Activated effector memory CD4-positive, alpha-beta T cell treated with Interleukin-2 at 50 U/mL for 16 hours (primary cell): Measurements from ENCODE around the gene IQGAP3.

Experiments
- DNase-seq: peaks from one replicate; pipeline ENCODE4 v3.0.0-alpha.2; 2020

Gene IQGAP3

DNA sequence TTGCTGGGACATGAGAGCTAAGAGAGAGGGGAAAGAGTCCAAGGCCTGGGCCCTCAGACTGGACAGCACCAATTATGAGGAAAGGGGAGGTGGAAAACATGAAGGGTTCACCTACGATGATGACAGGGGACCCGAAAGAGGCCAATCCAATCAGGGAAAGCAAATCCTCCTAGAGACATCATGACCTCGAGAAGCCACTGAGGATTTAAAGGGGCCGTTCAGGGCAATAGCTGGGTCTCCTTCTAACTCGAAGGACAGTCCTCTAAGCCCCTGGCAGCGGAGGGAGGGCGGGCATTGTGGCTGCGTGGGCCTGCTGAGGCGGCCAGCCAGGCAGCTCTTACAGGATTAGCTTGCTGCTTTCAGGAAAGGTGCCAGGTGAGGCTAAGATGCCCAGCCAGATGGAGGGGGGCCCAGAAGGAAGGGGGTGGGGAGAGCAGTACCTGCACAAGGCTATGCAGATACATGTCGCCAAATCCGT is 79.2 kb downstream of the IQGAP3 start:
- DNase-seq, result no peak

DNA sequence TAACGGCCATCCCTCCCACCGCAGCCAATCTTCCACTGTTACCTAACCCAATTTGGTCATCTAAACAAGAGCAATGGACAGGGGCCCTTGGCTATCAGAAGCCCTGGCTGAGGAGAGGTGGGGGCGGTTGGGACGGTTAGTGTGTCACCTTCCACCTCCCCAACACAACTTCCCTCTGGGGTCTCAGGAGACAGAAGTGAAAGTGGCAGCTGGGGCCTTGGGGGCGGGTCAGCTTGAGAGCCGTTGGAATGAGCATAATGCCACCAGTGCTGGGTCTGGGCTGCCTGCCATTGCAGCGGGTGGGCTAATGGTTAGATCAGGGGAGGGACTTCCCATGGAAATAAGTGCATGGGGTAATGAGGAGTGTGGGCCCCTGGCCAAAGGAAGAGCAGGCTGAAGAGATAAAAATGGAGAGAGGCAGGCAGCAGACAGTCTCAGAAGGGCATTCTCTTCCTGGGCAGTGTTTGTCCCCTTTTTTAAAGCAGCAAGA is 79.7 kb downstream of the IQGAP3 start:
- DNase-seq, result no peak

- no peak for DNase-seq
Measured at GRCh38 chr1:156492013-156492590, 80.3 kb downstream of the IQGAP3 start.

DNA sequence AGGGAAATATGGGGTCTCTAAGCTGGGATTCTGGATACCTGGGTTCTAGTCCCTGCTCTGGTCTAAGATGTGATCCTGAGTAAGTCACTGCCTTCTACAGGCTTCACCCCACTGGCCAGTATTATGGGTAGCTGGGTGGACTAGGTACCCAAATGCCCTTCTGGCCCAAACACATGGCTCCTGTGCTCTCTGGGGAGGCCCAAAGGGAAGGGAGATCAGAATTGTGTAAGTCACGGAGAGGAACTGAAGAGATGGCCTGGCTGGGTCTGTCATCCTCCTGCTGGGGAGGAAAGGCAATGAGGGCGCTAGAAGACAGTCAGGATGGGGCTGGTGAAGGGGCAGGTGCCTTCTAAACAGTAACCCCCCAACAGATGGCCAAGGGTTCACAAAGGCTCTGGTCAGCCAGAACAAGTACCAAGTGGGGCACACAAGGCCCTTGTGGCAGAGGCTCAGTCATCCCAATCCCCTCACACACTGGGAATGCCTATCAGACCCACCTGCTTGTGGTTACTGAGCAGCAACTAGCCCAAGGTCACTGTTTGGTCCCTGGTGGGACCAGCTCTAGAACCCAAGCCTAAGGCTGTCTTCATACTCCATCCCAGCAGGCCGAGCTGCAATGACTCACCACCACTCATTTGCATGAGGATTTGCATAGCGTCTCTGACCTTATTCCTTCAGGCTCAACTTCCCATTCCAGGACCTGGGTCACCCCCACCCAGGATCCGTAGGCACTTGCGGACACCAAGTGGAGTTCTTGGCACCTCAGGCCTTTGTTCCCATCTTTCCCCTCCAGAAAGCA is 81.0 kb downstream of the IQGAP3 start:
- no peak for DNase-seq

DNA sequence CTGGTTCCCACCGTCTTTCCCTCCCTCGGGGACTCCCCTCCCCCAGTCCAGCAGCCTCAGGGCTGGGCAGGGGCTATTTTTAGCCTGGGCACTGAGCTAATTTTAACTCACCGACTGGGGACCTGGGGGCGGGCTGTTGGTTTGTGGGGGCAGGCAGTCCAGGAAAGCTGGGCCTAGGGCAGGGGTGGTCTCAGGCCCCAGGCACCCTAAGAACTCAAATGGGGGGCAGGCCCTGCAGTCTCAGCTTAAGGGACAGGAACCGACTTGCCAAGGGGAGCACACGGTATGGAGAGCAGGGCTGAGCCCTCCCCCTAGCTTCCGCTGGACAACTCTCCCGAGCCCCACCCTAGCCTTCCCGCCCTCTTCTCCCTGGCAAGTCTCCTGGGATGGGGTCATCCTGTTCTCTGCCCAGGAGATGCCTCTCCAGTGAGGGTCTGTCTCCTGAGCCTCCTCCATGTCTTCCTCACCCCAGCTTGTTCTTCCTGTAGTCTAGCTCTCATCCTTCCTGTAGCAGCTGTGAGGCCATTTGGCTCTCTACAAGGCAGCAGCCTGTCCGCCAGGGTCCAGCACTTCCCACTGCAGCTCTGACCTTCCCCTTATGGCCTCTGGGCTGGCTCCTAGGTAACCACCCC is 81.8 kb downstream of the IQGAP3 start:
- no peak for DNase-seq

DNA sequence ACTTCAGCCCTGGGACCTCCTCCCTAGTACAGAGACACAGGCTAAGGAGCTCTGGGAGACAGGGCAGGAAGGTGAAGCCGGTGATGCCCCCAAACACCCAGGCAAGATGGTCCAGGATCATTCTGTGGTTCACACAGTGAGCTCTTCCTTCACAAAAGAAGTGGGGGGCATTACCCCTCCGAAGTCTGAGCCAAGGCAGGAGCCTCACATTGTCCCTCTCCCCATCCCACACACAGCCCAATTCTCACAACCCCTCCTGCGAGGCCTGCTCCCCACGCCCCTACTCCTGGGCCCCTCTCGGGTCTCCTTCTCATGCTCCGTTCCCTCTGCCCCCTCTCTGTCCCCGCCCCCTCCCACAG is 82.5 kb downstream of the IQGAP3 start:
- no peak for DNase-seq

GRCh38 chr1:156489166-156489934 is 83.0 kb downstream of the IQGAP3 start:
- DNase-seq, result no peak

- no peak for DNase-seq
Measured at GRCh38 chr1:156488566-156489165, 83.7 kb downstream of the IQGAP3 start.

DNA sequence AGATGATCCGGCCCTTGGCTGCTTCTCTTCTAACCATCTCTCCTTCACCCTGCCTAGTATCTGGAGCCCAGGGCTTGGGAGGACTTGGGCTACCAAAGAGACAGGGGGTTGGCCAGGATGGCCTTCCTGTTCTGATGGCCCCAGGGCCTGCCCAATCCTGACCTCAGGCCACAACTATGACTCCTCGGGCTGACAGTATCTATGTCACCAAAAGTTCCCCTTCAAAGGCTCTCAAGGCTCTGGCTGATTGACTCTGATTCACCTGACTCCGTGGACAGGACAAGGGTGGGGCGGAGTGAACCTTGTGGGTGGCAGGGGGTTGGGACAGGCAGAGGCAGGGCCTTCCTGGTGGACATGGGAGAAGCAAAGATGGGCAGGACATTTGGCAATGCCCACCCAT is 84.5 kb downstream of the IQGAP3 start:
- DNase-seq, result no peak

- DNase-seq, result no peak
Measured at GRCh38 chr1:156486421-156487344, 85.7 kb downstream of the IQGAP3 start.

- no peak for DNase-seq
Measured at GRCh38 chr1:156485984-156486383, 86.4 kb downstream of the IQGAP3 start.

GRCh38 chr1:156484480-156485058 is 87.8 kb downstream of the IQGAP3 start:
- no peak for DNase-seq

DNA sequence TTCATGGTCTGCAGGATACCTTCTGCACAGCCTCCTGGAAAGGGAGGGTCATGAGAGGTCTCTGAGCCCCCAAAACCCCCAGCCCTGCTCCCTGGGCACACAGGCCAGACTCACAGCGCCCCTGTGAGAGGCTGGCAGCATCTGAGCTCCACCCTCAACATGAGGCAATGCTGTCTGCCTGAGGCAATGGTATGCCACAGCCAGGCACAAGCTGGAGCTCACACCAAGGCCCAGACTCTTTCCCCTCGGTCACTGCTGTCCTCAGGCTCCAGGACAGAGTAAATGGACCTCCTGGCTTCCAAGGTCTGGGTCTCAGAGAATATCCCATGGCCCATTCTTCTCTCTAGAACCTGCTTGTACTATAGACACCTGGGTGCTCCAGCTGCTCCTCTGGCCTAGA is 89.0 kb downstream of the IQGAP3 start:
- no peak for DNase-seq

- DNase-seq, result no peak
Measured at GRCh38 chr1:156482276-156482675, 90.1 kb downstream of the IQGAP3 start.

DNA sequence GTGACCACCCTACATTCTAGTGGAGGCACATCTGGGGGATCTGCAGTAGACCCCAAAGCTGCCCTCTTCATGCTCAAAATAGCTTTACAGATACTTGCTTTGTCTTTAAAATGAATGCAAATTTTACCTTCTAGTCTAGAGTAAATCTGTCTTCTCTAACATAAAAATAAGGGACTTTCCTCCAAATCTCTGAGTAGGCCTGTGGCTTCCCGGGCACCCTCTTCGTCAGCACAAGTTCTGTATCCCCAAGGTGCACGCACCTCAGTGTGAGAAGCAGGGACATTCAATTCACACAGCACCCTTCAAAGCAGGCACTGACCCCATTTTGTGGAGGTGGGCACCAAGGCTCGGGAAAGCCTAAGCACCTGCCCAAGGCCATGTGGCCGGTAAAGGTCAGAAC is 90.8 kb downstream of the IQGAP3 start:
- DNase-seq, result no peak

GRCh38 chr1:156480411-156481192 is 91.8 kb downstream of the IQGAP3 start:
- DNase-seq, result peak; percentile 62

DNA sequence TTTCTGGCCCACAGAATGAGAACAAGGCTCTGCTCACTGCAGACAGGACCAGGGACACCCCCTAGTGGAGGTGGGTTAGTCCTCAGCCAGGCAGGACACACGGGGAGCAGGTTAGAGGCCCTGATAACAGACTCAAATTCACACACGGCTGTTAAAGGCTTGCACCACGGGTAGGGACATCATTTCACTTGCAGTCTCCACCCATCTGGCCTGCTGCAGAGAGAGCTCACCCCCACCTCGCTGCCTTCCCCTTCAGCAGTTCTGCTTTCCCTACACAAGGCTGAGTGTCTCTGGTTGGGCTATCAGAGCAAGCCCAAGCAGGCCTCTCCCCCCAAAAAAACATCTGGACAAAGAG is 92.4 kb downstream of the IQGAP3 start:
- no peak for DNase-seq

GRCh38 chr1:156479093-156480015 is 93.0 kb downstream of the IQGAP3 start:
- no peak for DNase-seq

- no peak for DNase-seq
Measured at GRCh38 chr1:156478250-156478627, 94.1 kb downstream of the IQGAP3 start.
